Hepatocyte (in vitro differentiated cells): ENCODE data around the gene GPRC5D. TPM values are rescaled to one million over a fixed set of nuclear protein-coding genes. Genes with fewer than 3 reads are reported as not detected.

Experiments
- DNase-seq: peaks from one replicate; pipeline ENCODE4 v3.0.0-alpha.2; 2016; ENCODE audit warnings: low spot score
- H2AFZ ChIP-seq: fragments of 200-600 bp; sonication (generic); 2 replicates; pipeline ENCODE4 v1.6.0; 2016; ENCODE audit warnings: antibody characterized with exemption, mild to moderate bottlenecking
- H3K27ac ChIP-seq: fragments of 200-600 bp; sonication (generic); 2 replicates; pipeline ENCODE4 v1.5.1; 2016; ENCODE audit warnings: mild to moderate bottlenecking
- H3K27me3 ChIP-seq: fragments of 200-600 bp; sonication (generic); 2 replicates; pipeline ENCODE4 v1.6.1; 2016
- H3K36me3 ChIP-seq: fragments of 200-600 bp; sonication (generic); replicated peaks from 2 replicates; pipeline ENCODE4 v1.5.1; 2016; ENCODE audit warnings: low read depth; ENCODE audit not compliant: insufficient read depth
- H3K4me1 ChIP-seq: fragments of 200-600 bp; sonication (generic); 2 replicates; pipeline ENCODE4 v1.5.1; 2016; ENCODE audit warnings: mild to moderate bottlenecking, moderate library complexity; ENCODE audit not compliant: insufficient read depth
- H3K4me2 ChIP-seq: fragments of 200-600 bp; sonication (generic); 2 replicates; pipeline ENCODE4 v1.6.0; 2016
- H3K4me3 ChIP-seq: fragments of 200-600 bp; sonication (generic); 2 replicates; pipeline ENCODE4 v1.5.1; 2016; ENCODE audit warnings: mild to moderate bottlenecking
- H3K79me2 ChIP-seq: fragments of 200-600 bp; sonication (generic); 2 replicates; pipeline ENCODE4 v1.6.0; 2017; ENCODE audit warnings: mild to moderate bottlenecking
- H3K9me2 ChIP-seq: fragments of 200-600 bp; sonication (generic); replicated peaks from 2 replicates; pipeline ENCODE4 v1.6.0; 2017; ENCODE audit warnings: mild to moderate bottlenecking; ENCODE audit not compliant: insufficient read depth
- H3K9me3 ChIP-seq: fragments of 200-600 bp; sonication (generic); 2 replicates; pipeline ENCODE4 v1.5.1; 2016; ENCODE audit warnings: low read depth, mild to moderate bottlenecking
- H4K20me1 ChIP-seq: fragments of 200-600 bp; sonication (generic); 2 replicates; pipeline ENCODE4 v1.6.0; 2016; ENCODE audit warnings: mild to moderate bottlenecking; ENCODE audit not compliant: insufficient read depth, poor library complexity, severe bottlenecking
- CTCF ChIP-seq: fragments of 200-600 bp; sonication (generic); IDR thresholded peaks from 2 replicates; pipeline ENCODE4 v1.5.1; 2016; ENCODE audit warnings: antibody characterized with exemption, mild to moderate bottlenecking; ENCODE audit not compliant: poor library complexity
- EZH2 ChIP-seq: fragments of 200-600 bp; sonication (generic); IDR thresholded peaks from 2 replicates; pipeline ENCODE4 v1.6.1; 2016; ENCODE audit warnings: antibody characterized with exemption, mild to moderate bottlenecking, borderline replicate concordance
- EZH2phosphoT487 ChIP-seq: fragments of 200-600 bp; sonication (generic); IDR thresholded peaks from one replicate; pipeline ENCODE4 v1.6.1; 2018; ENCODE audit warnings: antibody characterized with exemption, mild to moderate bottlenecking, low read depth, moderate library complexity; ENCODE audit not compliant: unreplicated experiment, severe bottlenecking
- WGBS: methylation state at CpG from one replicate; pipeline ENCODE4 v1.1.6; 2016; ENCODE audit warnings: low lambda C conversion rate; ENCODE audit errors: missing lambda C conversion rate; 5-methylcytosine and 5-hydroxymethylcytosine counted together
- polyA plus RNA-seq: library from polyadenylated mRNA; unstranded; fragments of >200 nt; fragmentation: Nextera tagmentation; extraction: Ambion mirVana; gene quantifications from 2 replicates; pipeline ENCODE4 v1.2.1, GENCODE V29; 2016
- total RNA-seq: library from RNA; depleted of rRNA; stranded (reverse); fragments of >200 nt; gene quantifications from 2 replicates; pipeline ENCODE4 v1.2.3, GENCODE V29; 2014

GPRC5D gene
- total and polyA plus RNA-seq, 2 experiments from 2014 or later = not detected

- DNase-seq = no peak
- H2AFZ ChIP-seq = no peak overlapping the region
- H3K36me3 ChIP-seq = peaks cover 4% of the 10 kb centered on the region
- no peaks in the 10 kb centered on the region for H3K4me1 ChIP-seq
- H3K79me2 ChIP-seq = no peaks in the 10 kb centered on the region
- H3K4me2 ChIP-seq = no peak overlapping the region
- H3K4me3 ChIP-seq = no peak overlapping the region
- no peak overlapping the region for H3K27ac ChIP-seq
- H3K9me2 ChIP-seq = no peaks in the 10 kb centered on the region
- H3K9me3 ChIP-seq = peaks cover 4% of the 10 kb centered on the region
- peak; percentile 23 for TF ChIP-seq CTCF
- no peak for TF ChIP-seq EZH2
- H3K27me3 ChIP-seq = no peaks in the 10 kb centered on the region
- WGBS = 87% methylated on average over 14 of the region's 14 CpGs
- H4K20me1 ChIP-seq = no peaks in the 10 kb centered on the region
Observed at GRCh38 chr12:12975322-12976077, 23.5 kb upstream of the GPRC5D start.

- Histone ChIP-seq H3K9me3 (peaks cover 4% of the 10 kb centered on the region), H4K20me1 (no peaks in the 10 kb centered on the region), H3K9me2 (no peaks in the 10 kb centered on the region), H3K4me3 (no peak overlapping the region), H3K27ac (no peak overlapping the region), H3K4me1 (no peaks in the 10 kb centered on the region), H3K36me3 (peaks cover 4% of the 10 kb centered on the region), H3K4me2 (no peak overlapping the region), H3K27me3 (no peaks in the 10 kb centered on the region), H3K79me2 (no peaks in the 10 kb centered on the region), H2AFZ (no peak overlapping the region)
- no peak for DNase-seq
- 91% methylated on average over 4 of the region's 4 CpGs for WGBS
- TF ChIP-seq CTCF (no peak), EZH2phosphoT487 (no peak), EZH2 (no peak)
Observed at GRCh38 chr12:12974211-12974610, 22.2 kb upstream of the GPRC5D start.

- DNase-seq = no peak
- WGBS = 95% methylated on average over 2 of the region's 2 CpGs
- Histone ChIP-seq H3K27ac (no peak overlapping the region), H3K9me2 (no peaks in the 10 kb centered on the region), H3K4me1 (no peaks in the 10 kb centered on the region), H4K20me1 (no peaks in the 10 kb centered on the region), H3K4me3 (no peak overlapping the region), H3K9me3 (peaks cover 4% of the 10 kb centered on the region), H3K79me2 (no peaks in the 10 kb centered on the region), H3K36me3 (peaks cover 4% of the 10 kb centered on the region), H2AFZ (no peak overlapping the region), H3K27me3 (no peaks in the 10 kb centered on the region), H3K4me2 (no peak overlapping the region)
- TF ChIP-seq EZH2phosphoT487 = no peak
- TF ChIP-seq EZH2 = no peak
- no peak for TF ChIP-seq CTCF
Observed at GRCh38 chr12:12973019-12973418, 21.0 kb upstream of the GPRC5D start.
